Uterus (tissue), 4 donors: ENCODE measurements around the gene DYNLT2. TPM values are rescaled to one million over a fixed set of nuclear protein-coding genes. Genes with fewer than 3 reads are reported as not detected.
A peak's percentile ranks its signal among the peaks of the same experiment; 100 is the strongest.

Experiments
- DNase-seq, 2 donors: peaks; one replicate each; pipeline ENCODE4 v3.0.0-alpha.2; 2019 to 2020
- H3K27ac ChIP-seq, 2 donors: fragments of 200-600 bp; sonication (generic); 1 replicate in 1 of 2; 2 replicates in 1 of 2; pipeline ENCODE4 v1.5.1; 2016 to 2018
- H3K27me3 ChIP-seq, 2 donors: fragments of 200-600 bp; sonication (generic); one replicate each; pipeline ENCODE4 v1.5.1; 2018 to 2019; ENCODE audit warnings: control low read depth in 1 of 2
- H3K36me3 ChIP-seq, 2 donors: fragments of 200-600 bp; sonication (generic); one replicate each; pipeline ENCODE4 v1.5.1; 2019; ENCODE audit warnings: control low read depth in 1 of 2
- H3K4me1 ChIP-seq, 2 donors: fragments of 200-600 bp; sonication (generic); one replicate each; pipeline ENCODE4 v1.5.1; 2018 to 2019; ENCODE audit warnings: control low read depth in 1 of 2
- H3K4me3 ChIP-seq, 2 donors: fragments of 200-600 bp; sonication (generic); 1 replicate in 1 of 2; 2 replicates in 1 of 2; pipeline ENCODE4 v1.5.1; 2018 to 2019; ENCODE audit warnings: mild to moderate bottlenecking in 1 of 2
- H3K9me3 ChIP-seq, 2 donors: fragments of 200-600 bp; sonication (generic); one replicate each; pipeline ENCODE4 v1.5.1; 2019; ENCODE audit warnings: control low read depth in 1 of 2
- CTCF ChIP-seq, 4 experiments: fragments of 200-600 bp in 2 of 4; fragments of 450-650 bp in 2 of 4; sonication (generic) in 2 of 4; IDR thresholded peaks; one replicate each; pipeline ENCODE4 v1.5.1; 2016 to 2019; ENCODE audit warnings: antibody characterized with exemption in 4 of 4, mild to moderate bottlenecking in 2 of 4, moderate library complexity in 1 of 4
- POLR2A ChIP-seq, 2 donors: fragments of 450-650 bp; IDR thresholded peaks; one replicate each; pipeline ENCODE4 v1.6.1; 2016; ENCODE audit warnings: antibody characterized with exemption in 2 of 2, mild to moderate bottlenecking in 1 of 2, moderate library complexity in 1 of 2
- intact Hi-C: fragments of 100-400 bp; cut with DNase I; formaldehyde crosslinking; loops from one replicate; pipeline ENCODE4 v1.15.1; 2023; ENCODE audit warnings: low total_unique reads
- total RNA-seq, 4 donors: library from RNA; depleted of rRNA in 3 of 4; stranded (reverse); fragments of >200 nt in 3 of 4; gene quantifications; one replicate each; pipeline versions ENCODE4 v1.1.0 to v1.2.4, GENCODE V29; 2014 to 2023
- donor health status: DM: yes; HTN: yes; CAD: no.

The DYNLT2 gene
- total RNA-seq, 4 donors from 2014 or later = 0.26 to 3.0 (median 2.7) TPM; not detected in 1

GRCh38 chr6:169726049-169726400, 25.3 kb downstream of the DYNLT2 start:
- intact Hi-C loops = no loop called here
- no peak for TF ChIP-seq CTCF (IDR thresholded peaks at IDR 0.05)
- no peak for TF ChIP-seq POLR2A (IDR thresholded peaks at IDR 0.05)

DNA sequence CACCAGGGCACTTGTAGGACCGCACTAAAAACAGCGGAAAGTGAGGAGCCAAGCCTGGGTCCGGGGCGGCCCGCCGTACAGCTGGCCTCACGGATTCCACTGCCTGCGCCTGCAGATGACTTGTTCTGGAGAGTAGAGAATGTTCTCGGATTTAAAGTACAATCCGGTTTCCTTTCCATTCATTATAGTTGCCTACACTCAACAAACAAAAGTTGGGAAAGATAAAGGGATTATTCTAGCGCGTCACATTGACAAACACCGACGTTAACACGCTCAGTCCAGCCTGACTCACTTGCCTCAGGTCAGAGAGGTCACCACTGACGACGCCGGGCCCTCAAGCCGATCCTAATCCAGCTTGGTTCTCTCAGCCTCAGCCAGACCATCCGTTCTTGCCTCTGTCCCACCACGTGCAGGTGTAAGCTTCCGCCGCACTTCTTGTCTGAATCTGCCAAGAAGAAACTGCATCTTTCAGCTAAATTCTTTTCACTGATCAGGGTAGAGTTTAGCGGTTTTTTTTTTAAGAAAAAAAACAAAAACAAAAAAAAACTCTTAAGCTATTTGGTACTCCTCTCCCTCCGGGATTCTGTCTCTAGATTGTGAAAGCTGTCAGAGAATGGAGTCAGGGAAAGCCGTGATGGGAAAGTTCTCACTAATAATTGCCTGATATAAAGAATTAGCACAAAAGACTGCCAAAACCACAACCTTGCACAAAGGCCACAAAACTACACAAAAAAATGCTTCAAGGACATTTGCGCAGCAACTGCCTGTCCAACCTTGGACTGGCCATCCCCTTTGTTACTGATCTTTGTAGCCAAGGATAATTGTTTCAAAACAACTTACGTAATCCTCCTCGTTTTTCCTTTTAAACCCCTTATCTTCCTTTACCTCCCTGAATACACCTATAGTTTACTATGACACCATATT, 26.0 kb downstream of the DYNLT2 start:
- intact Hi-C loops = no loop called here
- Histone ChIP-seq H3K27ac (peak overlapping the region; percentile 94 to 96), H3K4me3 (peak overlapping the region; percentile 55 to 75), H3K9me3 (no peaks in the 10 kb centered on the region), H3K4me1 (no peaks in the 10 kb centered on the region), H3K36me3 (no peaks in the 10 kb centered on the region), H3K27me3 (no peaks in the 10 kb centered on the region)
- peak; percentile 55 to 69 for DNase-seq
- TF ChIP-seq POLR2A (IDR thresholded peaks at IDR 0.05) (peak; percentile 34 to 39), CTCF (IDR thresholded peaks at IDR 0.05) (no peak)

More at GRCh38 chr6:169726049-169726400, 25.3 kb downstream of the DYNLT2 start:
- Histone ChIP-seq H3K4me1 (no peaks in the 10 kb centered on the region), H3K36me3 (no peaks in the 10 kb centered on the region), H3K4me3 (no peak overlapping the region), H3K27ac (no peak overlapping the region), H3K27me3 (no peaks in the 10 kb centered on the region), H3K9me3 (no peaks in the 10 kb centered on the region)
- no peak for DNase-seq

- Histone ChIP-seq H3K36me3 (no peaks in the 10 kb centered on the region), H3K4me3 (peak within 1 kb of the TSS; percentile 55 to 75), H3K27ac (peak within 1 kb of the TSS; percentile 94 to 96), H3K27me3 (no peaks in the 10 kb centered on the region), H3K9me3 (no peaks in the 10 kb centered on the region), H3K4me1 (no peaks in the 10 kb centered on the region)
- no peak for TF ChIP-seq POLR2A (IDR thresholded peaks at IDR 0.05)
- peak in 2 of 4 experiments; percentile 3 to 9 for TF ChIP-seq CTCF (IDR thresholded peaks at IDR 0.05)
- intact Hi-C loops = no loop called here
- peak; percentile 37 to 51 for DNase-seq
These were observed 26.8 kb downstream of the DYNLT2 start, which contains the start of gene PHF10 for GRCh38 chr6:169724494-169725124. TSS of gene PHF10 (minus strand) at chr6:169724500. CDS start at chr6:169723931, 569 bp downstream.

GRCh38 chr6:169723991-169724493, 27.3 kb downstream of the DYNLT2 start:
- intact Hi-C loops = no loop called here
- Histone ChIP-seq H3K4me1 (no peaks in the 10 kb centered on the region), H3K9me3 (no peaks in the 10 kb centered on the region), H3K4me3 (peak overlapping the region; percentile 55 to 75), H3K36me3 (no peaks in the 10 kb centered on the region), H3K27ac (peak overlapping the region; percentile 94 to 96), H3K27me3 (no peaks in the 10 kb centered on the region)
- DNase-seq = peak in 1 of 2 donors; percentile 25
- TF ChIP-seq POLR2A (IDR thresholded peaks at IDR 0.05) (peak in 1 of 2 donors; percentile 19), CTCF (IDR thresholded peaks at IDR 0.05) (no peak)
